Sciatic nerve (tissue), 2 donors: ENCODE measurements around the gene CFAP91. TPM values are rescaled to one million over a fixed set of nuclear protein-coding genes. Genes with fewer than 3 reads are reported as not detected.

Experiments
- ATAC-seq: fragments of 200-7000 bp; cut with Tn5 transposase; one replicate; pipeline ENCODE4 v1.9.1; 2020; ENCODE audit warnings: mild to moderate bottlenecking, moderate library complexity
- DNase-seq: peaks from one replicate; pipeline ENCODE4 v3.0.0-alpha.2; 2020; ENCODE audit warnings: low spot score
- intact Hi-C: fragments of 100-400 bp; cut with DNase I; formaldehyde crosslinking; loops from one replicate; pipeline ENCODE4 v1.14.2; 2022
- total RNA-seq: library from RNA; stranded (reverse); fragmentation: NEBNext Ultra II Directional; extraction: Animal tissue kit (Norgen Biotek cat#: 25700); gene quantifications from one replicate; pipeline ENCODE4 v1.2.1, GENCODE V29; 2021
- donor health status: DM: no; HTN: no; CAD: no.
- donor health status: DM: no; HTN: no; CAD: no.

The CFAP91 gene
- total RNA-seq, 1 donor from 2014 or later, result 17.3 TPM

GRCh38 chr3:119731560-119732343 is 28.9 kb downstream of the CFAP91 start:
- DNase-seq (no peak), ATAC-seq (no peak)
- intact Hi-C loops, result no loop called here

GRCh38 chr3:119733812-119734211 is 31.0 kb downstream of the CFAP91 start:
- intact Hi-C loops, result no loop called here
- no peak for DNase-seq
- ATAC-seq, result no peak

GRCh38 chr3:119738741-119739140 is 35.9 kb downstream of the CFAP91 start:
- ATAC-seq (no peak), DNase-seq (no peak)
- intact Hi-C loops, result no loop called here

- DNase-seq (no peak), ATAC-seq (peak; percentile 41)
- intact Hi-C loops, result no loop called here
Measured at GRCh38 chr3:119741657-119742590, 39.1 kb downstream of the CFAP91 start.

DNA sequence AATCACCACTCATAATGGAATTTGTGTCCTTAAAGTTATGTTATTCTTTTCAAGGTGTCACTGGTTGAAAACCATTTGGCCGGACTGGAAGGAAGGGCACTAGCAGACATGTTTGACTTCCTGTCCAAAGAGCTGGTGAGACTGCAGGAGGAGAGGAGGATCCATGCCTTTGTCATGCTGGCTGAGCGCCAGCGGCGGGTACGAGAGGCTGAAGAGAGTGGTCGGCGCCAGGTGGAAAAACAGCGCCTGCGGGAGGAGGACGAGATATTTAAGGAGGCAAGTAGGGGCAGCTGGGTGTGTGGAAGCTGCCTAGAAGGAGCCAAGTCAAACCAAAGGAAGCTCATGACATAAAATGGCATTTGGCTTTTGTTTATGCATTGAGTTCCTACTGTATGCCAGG is 41.1 kb downstream of the CFAP91 start:
- intact Hi-C loops, result no loop called here
- no peak for DNase-seq
- no peak for ATAC-seq

- intact Hi-C loops, result no loop called here
- ATAC-seq (no peak), DNase-seq (no peak)
Measured at GRCh38 chr3:119745942-119746341, 43.1 kb downstream of the CFAP91 start.

DNA sequence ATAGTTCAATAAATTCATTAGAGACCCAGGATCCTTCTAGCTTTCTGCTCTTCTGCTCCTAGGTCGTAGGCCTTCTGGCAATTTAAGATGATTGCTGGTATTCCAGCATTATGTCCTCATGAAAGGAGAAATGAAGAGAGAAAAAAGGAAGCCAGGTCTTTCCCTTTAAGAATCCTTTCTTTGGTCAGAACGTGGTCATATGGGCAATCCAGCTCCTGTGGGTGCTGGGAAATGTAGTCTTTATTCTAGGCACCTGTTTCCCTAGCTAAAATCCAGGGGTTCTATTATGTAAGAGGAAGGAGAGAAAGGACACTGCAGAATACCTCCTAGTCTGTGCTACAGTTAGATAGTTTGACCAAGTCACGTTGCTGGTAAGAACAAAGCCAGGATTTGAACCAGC is 43.6 kb downstream of the CFAP91 start:
- intact Hi-C loops, result no loop called here
- no peak for DNase-seq
- ATAC-seq, result no peak

- intact Hi-C loops, result no loop called here
- ATAC-seq (no peak), DNase-seq (no peak)
Measured at GRCh38 chr3:119747357-119747756, 44.5 kb downstream of the CFAP91 start.

- DNase-seq (no peak), ATAC-seq (no peak)
- intact Hi-C loops, result no loop called here
Measured at GRCh38 chr3:119748991-119749390, 46.2 kb downstream of the CFAP91 start.

- intact Hi-C loops, result no loop called here
- ATAC-seq (no peak), DNase-seq (no peak)
Measured at GRCh38 chr3:119751423-119751822, 48.6 kb downstream of the CFAP91 start.

Other genes with a start within 250 kb of the CFAP91 start
- 48.2 TPM for gene TMEM39A, start 239.4 kb upstream of the CFAP91 start, total RNA-seq
- gene POGLUT1, start 234.1 kb upstream of the CFAP91 start, total RNA-seq, result 19.0 TPM
- 92.7 TPM for gene TIMMDC1, start 204.5 kb upstream of the CFAP91 start, total RNA-seq
- gene CD80, start 143.4 kb upstream of the CFAP91 start, total RNA-seq, result 1.6 TPM
- 9.3 TPM for gene ADPRH, start 123.5 kb upstream of the CFAP91 start, total RNA-seq
- 0.76 TPM for gene PLA1A, start 105.1 kb upstream of the CFAP91 start, total RNA-seq
- gene POPDC2, start 42.4 kb upstream of the CFAP91 start, total RNA-seq, result 4.9 TPM
- 38.8 TPM for gene COX17, start 25.6 kb upstream of the CFAP91 start, total RNA-seq
- not detected for gene NR1I2, start 79.1 kb downstream of the CFAP91 start, total RNA-seq